HUDEP-2 (cell line): ENCODE measurements around the gene EPS15.
"Not testable (repeated sequence)": the region's sequence is repeated elsewhere in the genome, so short reads cannot be mapped to it uniquely, and the experiment has no call there.

Source experiments
- DNase-seq, 76 experiments: peaks; one replicate each; lab custom pipeline; 2025; ENCODE audit not compliant: unreplicated experiment in 76 of 76; lab: John Stamatoyannopoulos, UW

The EPS15 gene

DNA sequence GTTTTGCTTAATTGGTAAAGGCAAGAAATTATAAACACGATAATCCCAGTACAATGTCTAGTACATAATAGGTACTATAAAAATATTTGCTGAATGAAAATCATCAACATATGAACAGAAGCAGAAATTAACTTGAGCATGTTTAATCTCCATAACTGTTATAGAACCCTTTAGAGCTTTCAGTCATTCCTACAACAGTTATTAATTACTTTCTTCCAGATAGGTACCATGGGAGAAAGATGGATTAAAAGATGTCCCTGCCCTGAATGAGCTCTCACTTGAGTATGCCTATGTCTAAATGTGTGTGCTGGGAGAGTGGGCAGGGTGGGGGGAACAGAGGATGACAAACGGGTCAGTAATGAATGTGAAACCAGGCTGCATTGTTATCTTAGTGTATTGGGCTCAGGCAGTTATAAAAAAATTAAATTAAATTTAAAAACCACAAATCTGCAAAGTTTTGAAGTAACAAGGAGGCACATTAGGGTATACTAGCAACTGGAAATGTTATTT is 2.4 kb downstream of the EPS15 start:
- peak in 4 of 76 experiments; percentile 9 to 25 (median 16) for DNase-seq

DNA sequence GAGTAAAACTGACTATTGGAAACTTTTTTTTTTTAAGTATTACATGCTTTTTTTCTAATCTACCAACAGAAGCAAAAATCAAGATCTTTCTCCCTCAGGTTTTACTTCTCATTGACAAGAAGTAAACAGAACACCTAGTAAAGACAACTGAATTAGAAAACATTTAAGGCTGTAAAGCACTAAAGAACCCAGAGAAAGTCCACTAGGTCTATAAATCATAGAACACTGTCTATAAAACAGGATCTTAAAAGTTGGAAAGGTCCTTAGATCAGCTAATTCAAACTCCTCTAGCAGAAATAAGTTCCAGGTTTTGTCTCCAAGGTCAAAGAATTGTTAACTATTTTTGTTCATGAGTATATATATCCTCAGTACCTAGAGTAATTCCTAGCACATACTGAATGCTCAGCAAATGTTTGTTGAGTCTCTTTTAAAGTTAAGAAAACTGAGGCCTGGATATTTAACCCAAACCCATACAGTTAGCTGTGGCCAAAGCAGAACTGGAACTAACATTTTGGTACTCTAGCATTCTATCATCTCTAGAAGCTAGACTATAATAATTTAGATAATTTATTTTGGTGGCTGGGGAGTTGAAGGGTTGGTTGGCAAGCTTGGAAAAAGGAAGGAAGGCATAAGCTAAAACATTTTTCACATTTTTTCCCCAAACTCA is 3.0 kb downstream of the EPS15 start:
- DNase-seq, result no peak

DNA sequence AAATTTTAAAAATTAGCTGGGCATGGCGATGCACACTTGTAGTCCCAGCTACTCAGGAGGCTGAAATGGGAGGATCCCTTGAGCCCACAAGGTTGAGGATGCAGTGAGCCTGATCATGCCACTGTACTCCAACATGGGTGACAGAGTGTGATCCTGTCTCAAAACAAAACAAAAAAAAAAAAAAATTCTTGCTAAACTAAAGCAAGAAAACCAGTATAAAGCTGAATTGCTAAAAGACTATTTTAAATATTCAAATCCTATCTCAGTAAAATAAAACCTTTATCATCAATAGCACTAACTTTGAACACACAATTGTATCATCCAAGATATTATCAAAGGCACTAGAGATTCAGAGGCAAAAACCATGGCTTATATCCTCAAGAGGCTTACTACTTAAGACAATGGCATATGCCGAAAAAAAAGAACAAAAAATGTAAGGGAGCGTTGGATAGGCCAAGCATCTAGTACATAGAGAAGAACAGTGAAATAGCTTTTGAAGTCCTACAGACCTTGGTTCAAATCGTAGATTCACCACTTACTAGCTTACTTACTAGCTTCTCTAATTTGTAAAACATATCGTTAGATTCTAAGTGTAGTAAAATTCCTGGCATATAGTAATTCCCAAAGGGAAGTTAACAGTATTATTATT is 3.6 kb downstream of the EPS15 start:
- DNase-seq, result peak in 3 of 76 experiments; percentile 13 to 23 (median 13)

DNA sequence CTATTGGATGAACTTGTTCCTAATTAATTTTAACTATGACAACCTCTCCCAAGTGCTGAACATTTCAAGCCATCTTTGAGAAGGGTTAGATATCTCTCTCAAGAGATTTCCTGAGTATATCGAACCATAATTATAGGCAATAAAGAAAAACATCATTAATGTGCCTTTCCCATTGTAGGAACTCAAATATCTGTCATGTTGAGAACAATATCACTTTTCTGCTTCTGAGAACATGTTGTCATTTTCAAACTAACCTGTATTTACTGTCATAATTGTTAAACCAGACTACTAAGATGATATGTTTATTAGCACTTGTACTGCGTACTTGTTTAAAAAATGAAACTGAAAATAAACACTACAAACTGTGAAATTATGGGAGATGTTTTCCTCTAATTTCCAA is 4.3 kb downstream of the EPS15 start:
- no peak for DNase-seq

DNA sequence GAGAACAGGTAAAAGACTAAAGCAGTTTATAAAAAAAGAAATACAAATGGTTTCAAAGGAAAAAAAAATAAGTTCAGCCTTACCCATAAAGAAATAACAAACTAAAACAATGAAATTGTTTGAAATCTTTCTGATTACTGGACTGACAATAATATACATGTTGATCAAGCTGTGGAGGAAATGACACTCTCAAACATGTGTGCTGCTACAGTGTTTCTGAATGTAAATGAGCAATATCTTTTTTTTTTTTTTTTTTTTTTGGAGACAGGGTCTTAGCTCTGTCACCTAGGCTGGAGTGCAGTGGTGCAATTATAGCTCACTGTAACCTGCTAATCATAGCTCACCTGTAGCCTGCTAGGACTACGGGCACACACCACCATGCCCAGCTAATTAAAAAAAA is 6.5 kb downstream of the EPS15 start:
- no peak for DNase-seq

DNA sequence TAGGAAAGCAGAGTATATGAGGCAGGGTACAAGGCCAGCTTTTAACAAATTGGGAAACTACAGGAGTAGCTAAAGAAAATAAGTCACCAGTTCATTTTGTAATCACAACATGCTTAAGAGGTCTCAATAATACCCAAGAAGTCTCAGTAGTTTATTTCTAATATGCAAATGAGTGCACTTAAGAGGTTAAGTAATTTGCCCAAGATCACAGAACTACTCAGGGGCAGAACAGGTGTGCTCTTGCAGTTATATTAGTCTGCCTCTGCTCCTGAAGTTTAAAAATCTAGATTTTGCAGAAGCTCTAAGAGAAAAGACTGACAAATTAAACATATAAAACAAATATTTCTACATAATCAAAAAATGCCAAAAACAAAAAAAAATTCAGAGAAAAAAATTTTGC is 6.9 kb downstream of the EPS15 start:
- no peak for DNase-seq

DNA sequence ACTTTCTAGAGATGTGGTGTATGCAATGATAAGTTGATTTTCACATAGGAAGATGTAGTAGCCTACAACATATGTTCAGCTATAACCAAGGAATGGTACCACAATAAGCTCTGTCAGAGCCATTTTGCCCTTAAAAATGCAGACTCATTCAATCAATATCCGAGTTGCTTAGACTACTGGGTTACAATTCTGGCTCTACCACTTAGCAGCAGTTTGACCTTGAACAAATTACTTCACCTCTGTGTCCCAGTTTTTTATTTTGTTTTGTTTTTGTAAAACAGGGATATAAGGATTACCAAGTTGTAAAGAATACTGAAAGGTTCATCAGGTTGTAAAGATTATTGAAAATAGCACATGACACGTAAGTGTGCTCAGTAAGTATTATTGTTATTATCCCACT is 9.3 kb downstream of the EPS15 start:
- DNase-seq, result no peak

DNA sequence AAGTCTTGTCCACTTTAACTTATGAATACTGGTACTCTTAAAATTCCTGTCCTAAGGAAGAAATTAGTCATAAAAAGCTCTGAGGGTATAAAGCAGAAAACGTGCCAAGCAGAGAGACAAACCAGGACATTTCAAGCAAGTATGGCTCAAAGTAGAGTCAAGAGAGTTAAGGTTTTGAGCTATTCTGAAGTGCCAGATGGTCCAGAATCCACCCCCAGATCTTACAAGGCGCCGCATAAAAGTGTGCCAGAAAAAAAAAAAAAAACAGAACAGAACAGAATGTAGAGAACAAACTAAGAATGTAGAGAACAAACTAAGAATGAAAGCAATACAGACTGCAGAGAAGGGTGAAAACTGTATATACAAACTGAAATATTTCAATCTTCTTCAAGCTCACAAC is 12.5 kb downstream of the EPS15 start:
- peak in 1 of 76 experiments; percentile 29 for DNase-seq

DNA sequence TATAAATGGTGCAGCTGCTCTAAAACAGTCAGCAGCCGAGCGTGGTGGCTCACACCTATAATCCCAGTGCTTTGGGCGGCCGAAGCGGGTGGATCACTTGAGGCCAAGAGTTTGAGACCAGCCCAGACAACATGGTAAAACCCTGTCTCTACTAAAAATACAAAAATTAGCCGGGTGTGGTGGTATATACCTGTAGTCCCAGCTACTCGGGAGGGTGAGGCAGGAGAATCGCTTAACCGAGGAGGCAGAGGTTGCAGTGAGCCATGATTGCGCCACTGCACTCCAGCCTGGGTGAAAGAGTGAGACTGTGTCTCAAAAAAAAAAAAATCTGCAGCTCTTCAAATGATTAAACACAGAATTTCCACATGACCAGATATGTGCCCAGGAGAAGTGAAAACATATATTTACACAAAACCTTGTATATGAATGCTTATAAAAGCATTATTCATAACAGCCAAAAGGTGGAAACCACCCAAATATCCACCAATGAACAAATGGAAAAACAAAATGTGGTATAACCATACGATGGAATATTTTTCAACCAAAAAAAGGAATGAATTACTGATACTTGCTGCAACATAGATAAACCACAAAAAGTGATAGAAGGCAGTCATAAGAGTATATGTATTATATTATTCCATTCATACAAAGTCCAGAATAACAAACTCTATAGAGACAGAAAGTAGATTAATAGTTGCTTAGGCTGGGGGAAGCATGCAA is 14.1 kb downstream of the EPS15 start:
- no peak for DNase-seq

DNA sequence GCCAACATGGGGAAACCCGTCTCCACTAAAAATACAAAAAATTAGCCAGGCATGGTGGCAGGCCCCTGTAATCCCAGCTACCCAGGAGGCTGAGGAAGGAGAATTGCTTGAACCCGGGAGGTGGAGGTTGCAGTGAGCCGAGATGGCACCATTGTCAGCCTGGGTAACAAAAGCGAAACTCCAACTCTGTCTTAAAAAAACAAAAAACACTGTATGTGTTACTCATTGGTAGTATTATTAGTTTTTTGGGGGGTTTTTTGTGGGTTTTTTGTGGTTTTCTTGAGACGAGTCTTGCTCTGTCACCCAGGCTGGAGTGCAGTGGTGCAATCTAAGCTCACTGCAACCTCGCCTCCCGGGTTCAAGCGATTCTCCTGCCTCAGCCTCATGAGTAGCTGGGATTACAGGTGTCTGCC is 17.8 kb downstream of the EPS15 start:
- DNase-seq, result not testable (repeated sequence)

DNA sequence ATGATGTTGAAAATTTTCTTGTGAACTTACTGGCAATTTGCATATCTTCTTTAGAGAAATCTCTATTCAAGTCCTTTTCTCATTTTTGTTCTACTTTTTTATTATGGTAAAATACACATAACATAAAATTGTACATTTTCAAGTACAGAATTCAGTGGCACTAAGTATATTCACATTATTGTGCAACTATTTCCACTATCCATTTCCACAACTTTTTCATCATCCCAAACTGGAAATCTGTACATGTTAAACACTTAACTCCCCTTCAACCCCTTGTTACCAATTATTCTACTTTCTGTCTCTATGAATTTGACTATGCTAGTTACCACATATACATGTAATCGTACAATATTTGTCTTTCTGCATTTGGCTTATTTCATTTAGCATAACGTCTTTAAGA is 19.4 kb downstream of the EPS15 start:
- DNase-seq, result no peak

DNA sequence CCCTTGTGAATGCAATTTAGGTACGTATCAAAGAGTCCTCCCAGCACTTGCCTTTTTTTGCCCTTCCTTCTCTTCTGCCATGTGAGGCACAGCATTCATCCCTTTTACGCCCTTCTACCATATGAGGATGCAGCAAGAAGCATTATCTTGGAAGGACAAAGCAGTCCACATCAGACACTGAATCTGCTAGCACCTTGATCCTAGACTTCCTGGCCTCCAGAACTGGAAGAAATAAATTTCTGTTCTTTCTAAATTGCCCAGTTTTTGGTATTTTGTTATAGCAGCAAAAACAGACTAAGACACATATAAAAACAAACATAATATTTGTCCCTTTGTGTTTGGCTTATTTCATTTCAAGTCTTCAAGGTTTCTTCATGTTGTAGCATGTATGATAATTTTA is 20.1 kb downstream of the EPS15 start:
- no peak for DNase-seq

DNA sequence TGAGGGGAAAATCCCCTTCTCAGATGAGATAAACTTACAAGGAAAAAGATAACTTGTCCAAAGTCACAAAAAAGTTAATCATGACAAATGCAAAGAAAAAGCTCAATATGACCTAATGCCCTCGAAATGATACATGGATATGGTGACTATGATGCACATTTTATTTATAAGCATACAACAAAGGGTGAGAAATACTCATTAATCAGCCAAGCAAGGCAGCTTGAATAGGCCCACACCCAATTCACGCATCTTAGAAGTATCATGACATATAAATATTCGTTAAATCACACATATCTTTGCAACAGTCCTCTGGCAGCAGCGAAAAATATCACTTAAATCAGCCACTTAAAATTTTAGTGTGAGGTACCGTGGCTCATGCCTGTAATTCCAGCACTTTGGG is 21.7 kb downstream of the EPS15 start:
- no peak for DNase-seq

DNA sequence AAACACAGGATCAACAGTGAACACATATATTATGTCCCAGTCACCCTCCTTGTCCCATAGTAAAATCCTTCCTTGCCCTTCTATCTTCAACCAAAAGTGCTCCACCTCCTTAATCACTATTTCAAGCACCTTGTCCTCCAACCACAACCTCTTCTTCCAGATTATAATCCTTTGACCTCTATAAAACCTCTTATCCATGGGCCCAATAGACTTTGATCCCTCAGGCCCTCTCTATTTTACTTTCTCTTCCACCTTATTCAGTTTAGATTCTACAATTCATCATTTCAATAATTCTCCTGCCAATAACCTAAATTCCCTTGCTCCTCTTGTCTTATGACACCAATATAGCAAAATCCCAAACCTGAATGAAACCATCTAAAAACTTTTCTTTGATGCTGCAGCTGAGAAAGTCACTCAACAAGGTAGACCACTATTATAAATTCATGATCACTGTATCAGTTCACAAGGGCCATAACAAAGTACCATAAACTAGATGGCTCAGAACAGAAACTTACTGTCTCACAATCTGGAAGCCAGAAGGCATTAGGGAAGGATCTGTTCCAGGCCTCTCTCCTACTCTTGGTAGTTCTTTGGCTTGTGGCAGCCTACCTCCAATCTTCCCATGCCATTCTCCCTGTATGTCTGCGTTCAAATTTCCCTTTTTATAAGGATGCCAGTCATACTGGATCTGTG is 24.8 kb downstream of the EPS15 start:
- no peak for DNase-seq

DNA sequence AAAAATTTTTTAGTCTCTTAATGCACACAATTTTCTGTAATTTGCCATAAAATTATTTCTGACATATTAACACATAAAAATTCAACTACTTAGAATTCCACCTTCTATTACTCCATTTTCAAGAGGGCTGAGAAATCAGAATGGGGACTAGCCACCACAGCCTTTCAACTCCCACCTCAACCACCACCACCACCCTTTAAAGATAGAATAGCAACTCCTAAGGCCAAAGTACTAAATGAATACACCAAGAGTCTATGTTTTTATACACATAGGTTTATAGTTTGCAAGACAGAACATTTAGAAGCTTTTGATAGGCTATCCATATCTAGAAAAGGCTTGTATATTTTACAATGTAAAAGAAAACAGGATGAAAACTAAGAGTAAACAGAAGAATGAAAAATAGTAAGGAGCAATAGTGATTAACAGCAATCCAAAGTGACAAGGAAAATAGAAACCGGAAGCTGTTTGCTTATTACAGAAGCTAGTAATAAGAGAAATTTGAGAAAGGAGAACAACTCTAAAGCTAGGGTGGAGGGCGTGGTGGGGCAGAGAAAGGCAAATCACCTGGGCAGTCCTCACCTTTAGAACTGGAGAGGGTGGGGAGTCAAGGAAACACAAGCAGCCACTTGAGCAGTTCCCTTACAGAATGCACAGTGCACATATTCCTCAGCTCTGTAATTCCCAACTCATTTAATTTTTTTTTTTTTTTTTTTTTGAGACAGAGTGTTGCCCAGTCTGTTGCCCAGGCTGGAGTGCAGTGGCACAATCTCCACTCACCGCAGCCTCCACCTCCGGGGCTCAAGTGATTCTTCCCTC is 27.7 kb downstream of the EPS15 start:
- no peak for DNase-seq

DNA sequence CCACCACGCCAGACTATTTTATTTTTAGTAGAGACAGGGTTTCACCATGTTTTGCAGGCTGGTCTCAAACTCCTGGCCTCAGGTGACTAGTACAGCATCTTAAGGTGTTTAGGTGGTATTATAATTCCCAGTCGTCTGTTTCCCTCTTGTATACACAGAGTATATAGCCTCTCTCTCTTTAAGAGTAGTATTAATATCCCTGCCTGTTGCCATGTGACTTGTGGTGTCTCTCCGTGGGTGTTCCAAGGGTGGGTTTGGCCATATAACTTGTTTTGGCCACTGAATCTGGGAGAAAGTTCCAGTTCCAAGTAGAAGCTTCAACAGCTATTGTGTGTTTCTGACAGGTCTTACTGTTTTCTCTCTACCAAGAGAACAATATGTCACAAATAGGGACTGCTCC is 29.6 kb downstream of the EPS15 start:
- no peak for DNase-seq

DNA sequence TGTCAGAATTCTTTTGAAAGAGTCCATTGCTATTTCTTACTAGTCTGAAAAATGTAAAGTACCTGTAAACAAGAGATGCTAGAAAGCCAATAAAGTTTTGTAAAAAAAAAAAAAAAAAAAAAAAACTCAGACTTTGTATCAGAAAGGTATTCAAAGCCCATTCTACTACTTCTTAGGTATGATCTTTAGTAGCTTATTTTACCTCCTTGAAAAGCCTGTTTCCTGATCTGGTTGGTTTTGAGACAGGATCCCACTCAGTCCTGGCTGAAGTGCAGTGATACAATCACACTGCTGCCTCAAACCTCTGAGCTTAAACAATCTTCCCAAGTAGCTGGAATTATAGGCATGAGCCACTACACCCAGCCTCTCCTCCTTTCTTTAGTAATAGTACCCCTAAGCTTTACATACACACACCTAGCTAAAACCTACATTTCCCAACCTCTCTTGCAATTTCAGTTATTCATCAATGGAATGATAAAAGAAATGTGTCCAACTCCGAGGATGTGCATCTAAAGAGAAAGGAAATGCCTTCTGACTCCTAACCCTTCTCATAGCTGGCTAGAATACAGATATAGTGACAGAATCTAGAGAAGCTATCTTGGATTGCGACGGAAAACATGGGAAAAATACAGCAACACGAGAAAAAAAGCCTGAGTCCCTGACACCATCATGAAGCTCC is 30.6 kb downstream of the EPS15 start:
- peak in 1 of 76 experiments; percentile 11 for DNase-seq

DNA sequence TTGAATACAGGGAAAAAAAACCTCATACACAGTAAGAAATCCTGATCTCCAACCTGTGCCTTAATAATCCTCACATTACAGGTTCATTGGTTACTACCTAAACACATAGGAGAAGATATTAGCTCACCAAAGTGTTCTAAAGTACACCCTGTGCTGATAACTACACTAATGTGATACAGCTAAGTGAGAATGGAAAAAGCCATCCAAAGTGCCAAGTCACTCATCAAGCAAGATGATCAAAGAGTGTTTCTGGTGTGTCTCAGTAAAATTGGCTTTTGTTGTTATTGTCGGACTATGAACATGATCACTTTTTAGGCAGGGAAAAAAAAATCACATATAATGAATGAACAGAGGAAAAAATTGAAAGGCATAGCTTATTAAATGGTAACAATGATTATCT is 31.4 kb downstream of the EPS15 start:
- peak in 32 of 76 experiments; percentile 8 to 68 (median 27) for DNase-seq

DNA sequence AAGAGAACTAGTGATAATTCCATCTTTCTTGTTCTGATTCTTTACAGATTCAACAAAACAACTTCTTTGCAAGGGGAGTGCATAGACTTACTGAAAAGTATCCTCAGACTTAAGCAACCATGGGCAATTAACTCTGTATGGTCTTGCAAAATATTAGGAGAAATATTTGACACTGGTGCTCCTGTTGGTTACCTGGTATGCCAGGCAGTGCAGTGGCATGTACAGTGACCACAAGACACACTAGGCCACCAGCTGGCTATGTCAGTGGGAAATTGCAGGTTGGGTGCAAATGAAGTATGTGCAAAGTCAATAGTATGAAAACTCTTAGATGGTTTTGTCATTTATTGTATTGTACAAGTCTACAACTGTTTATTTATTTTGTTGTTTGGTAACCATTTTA is 34.5 kb downstream of the EPS15 start:
- DNase-seq, result no peak

DNA sequence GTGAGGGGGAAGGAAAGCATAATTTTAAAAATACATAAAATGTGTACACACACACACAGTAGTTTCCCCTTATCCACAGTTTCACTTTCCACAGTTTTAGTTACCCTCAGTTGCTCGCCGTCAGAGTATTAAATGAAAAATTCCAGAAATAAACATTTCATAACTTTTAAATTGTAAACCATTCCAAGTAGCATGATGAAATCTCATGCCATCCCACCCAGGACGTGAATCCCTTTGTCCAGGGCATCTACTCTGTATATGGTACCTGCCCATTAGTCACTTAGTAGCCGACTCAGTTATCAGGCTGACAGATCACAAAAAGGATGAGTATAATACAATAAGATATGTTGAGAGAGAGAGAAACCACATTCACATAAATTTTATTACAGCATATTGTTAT is 36.2 kb downstream of the EPS15 start:
- no peak for DNase-seq
